AG20443 (cell line): ENCODE measurements around the gene RNF168.
"Not testable (repeated sequence)": the region's sequence is repeated elsewhere in the genome, so short reads cannot be mapped to it uniquely, and the experiment has no call there.

Experiments
- DNase-seq: peaks from one replicate; pipeline ENCODE4 v3.0.0; 2012; ENCODE audit warnings: low spot score, mixed read lengths

The RNF168 gene

GRCh38 chr3:196503196-196504076 is at the start of gene RNF168:
TSS of gene RNF168 (minus strand) at chr3:196503768. CDS start at chr3:196503173, 595 bp downstream.
- DNase-seq, result peak; percentile 97

- no peak for DNase-seq
Observed at GRCh38 chr3:196552253-196552652, 48.7 kb upstream of the RNF168 start.

GRCh38 chr3:196550172-196550571 is 46.6 kb upstream of the RNF168 start:
- not testable (repeated sequence) for DNase-seq

- not testable (repeated sequence) for DNase-seq
Observed at GRCh38 chr3:196549312-196549711, 45.7 kb upstream of the RNF168 start.

- no peak for DNase-seq
Observed at GRCh38 chr3:196547067-196547466, 43.5 kb upstream of the RNF168 start.

- no peak for DNase-seq
Observed at GRCh38 chr3:196546537-196546936, 43.0 kb upstream of the RNF168 start.

GRCh38 chr3:196544491-196544992 is 41.0 kb upstream of the RNF168 start:
- DNase-seq, result no peak

- DNase-seq, result no peak
Observed at GRCh38 chr3:196541684-196542445, 38.3 kb upstream of the RNF168 start.

- peak; percentile 31 for DNase-seq
Observed at GRCh38 chr3:196537319-196537984, 33.9 kb upstream of the RNF168 start.

GRCh38 chr3:196533260-196533681 is 29.7 kb upstream of the RNF168 start:
- DNase-seq, result no peak

- no peak for DNase-seq
Observed at GRCh38 chr3:196531418-196531817, 27.9 kb upstream of the RNF168 start.

- peak; percentile 90 for DNase-seq
Observed at GRCh38 chr3:196528639-196529233, 25.2 kb upstream of the RNF168 start.

GRCh38 chr3:196525141-196525540 is 21.6 kb upstream of the RNF168 start:
- DNase-seq, result no peak

- DNase-seq, result no peak
Observed at GRCh38 chr3:196524527-196524926, 21.0 kb upstream of the RNF168 start.

- no peak for DNase-seq
Observed at GRCh38 chr3:196523841-196524240, 20.3 kb upstream of the RNF168 start.

GRCh38 chr3:196521291-196521690 is 17.7 kb upstream of the RNF168 start:
- DNase-seq, result not testable (repeated sequence)

GRCh38 chr3:196519718-196520082 is 16.1 kb upstream of the RNF168 start:
- no peak for DNase-seq

- peak; percentile 84 for DNase-seq
Observed at GRCh38 chr3:196518966-196519717, 15.6 kb upstream of the RNF168 start.

GRCh38 chr3:196517919-196518318 is 14.4 kb upstream of the RNF168 start:
- no peak for DNase-seq

- no peak for DNase-seq
Observed at GRCh38 chr3:196517162-196517800, 13.7 kb upstream of the RNF168 start.
